ENCODE data around the gene CALCR.

The CALCR gene

GRCh38 chr7:93620864-93621263 is 46.3 kb upstream of the CALCR start:
- ChIA-PET POLR2A (interaction anchor here (1.3 kb wide), 1 partner anchor 269 kb away, joined by 5 read pairs; the partner anchor contains the start of gene TFPI2), CTCF (interaction anchor here (0.6 to 1.7 kb wide), 5 partner anchors 15 to 1622 kb away, joined by 3 to 5 read pairs (median 4); no protein-coding TSS in a partner anchor)
- H3K4me1 ChIP-seq (ENCODE audit: control insufficient read depth, insufficient read depth, low read length), result peaks cover 2% of the 10 kb centered on the region; the same call in 1 of the 2 replicates
- TF ChIP-seq TCF7L2 (IDR thresholded peaks at IDR 0.05; ENCODE audit: borderline replicate concordance, low read depth, low read length) (0 out of 2 replicates have a peak, but pooled peaks have one; percentile 31), KLF9 (tag by site-specific recombination; IDR thresholded peaks at IDR 0.05; ENCODE audit: low read depth) (no peak), ZXDB (tag by site-specific recombination; IDR thresholded peaks at IDR 0.05) (peak; percentile 18; the same call in 1 of the 2 replicates)
- no peak overlapping the region for H3K27ac ChIP-seq (ENCODE audit: extremely low read depth, low read depth, low read length)
- H3K9me3 ChIP-seq (ENCODE audit: control insufficient read depth, insufficient read depth, low read depth, low read length), result no peaks in the 10 kb centered on the region
- H3K36me3 ChIP-seq (ENCODE audit: control insufficient read depth in 2 of 2, insufficient read depth in 1 of 2, low read length in 2 of 2), result no peaks in the 10 kb centered on the region; a peak in 1 of 3 replicates
- H3K4me3 ChIP-seq (ENCODE audit: low read depth, low read length), result no peak overlapping the region

GRCh38 chr7:93620057-93620456 is 45.5 kb upstream of the CALCR start:
- ChIA-PET POLR2A (no interaction called here), CTCF (interaction anchor here (0.7 to 1.7 kb wide), 2 partner anchors 10 to 69 kb away, joined by 3 to 5 read pairs; no protein-coding TSS in a partner anchor)
- Histone ChIP-seq H3K9me3 (ENCODE audit: control insufficient read depth, insufficient read depth, low read depth, low read length) (no peaks in the 10 kb centered on the region), H3K4me3 (ENCODE audit: low read depth, low read length) (no peak overlapping the region), H3K36me3 (ENCODE audit: control insufficient read depth in 2 of 2, insufficient read depth in 1 of 2, low read length in 2 of 2) (no peaks in the 10 kb centered on the region), H3K27ac (ENCODE audit: extremely low read depth, low read depth, low read length) (no peak overlapping the region), H3K4me1 (ENCODE audit: control insufficient read depth, insufficient read depth, low read length) (peaks cover 2% of the 10 kb centered on the region; the same call in 1 of the 2 replicates)
- TF ChIP-seq ZNF747 (tag by site-specific recombination; IDR thresholded peaks at IDR 0.05), result no peak
- TF ChIP-seq SCRT1 (tag by site-specific recombination; IDR thresholded peaks at IDR 0.05; ENCODE audit: borderline replicate concordance), result no peak

- Histone ChIP-seq H3K4me1 (ENCODE audit: control insufficient read depth, insufficient read depth, low read length) (no peaks in the 10 kb centered on the region), H3K36me3 (ENCODE audit: control insufficient read depth in 2 of 2, insufficient read depth in 1 of 2, low read length in 2 of 2) (peaks cover 0 to 31% of the 10 kb centered on the region in 2 experiments; a peak in 1 of 3 replicates), H3K9me3 (ENCODE audit: control insufficient read depth, insufficient read depth, low read depth, low read length) (no peaks in the 10 kb centered on the region), H3K4me3 (ENCODE audit: low read depth, low read length) (no peak overlapping the region), H3K27ac (ENCODE audit: extremely low read depth, low read depth, low read length) (no peak overlapping the region)
- ChIA-PET POLR2A (no interaction called here), CTCF (interaction anchor here (0.6 to 1.5 kb wide), 6 partner anchors 11 to 486 kb away, joined by 3 to 6 read pairs (median 4); no protein-coding TSS in a partner anchor)
- no peak for TF ChIP-seq ZNF138 (tag by site-specific recombination; IDR thresholded peaks at IDR 0.05; ENCODE audit: borderline replicate concordance)
- peak; percentile 53 for TF ChIP-seq ZNF654 (tag by site-specific recombination; IDR thresholded peaks at IDR 0.05; ENCODE audit: low read depth)
- 0 out of 2 replicates have a peak, but pooled peaks have one; percentile 24 for TF ChIP-seq ZNF629 (tag by site-specific recombination; IDR thresholded peaks at IDR 0.05)
Observed at GRCh38 chr7:93601363-93601762, 26.8 kb upstream of the CALCR start.

GRCh38 chr7:93594250-93594649 is 19.7 kb upstream of the CALCR start:
- CTCF ChIA-PET, result no interaction called here
- Histone ChIP-seq H3K9me3 (ENCODE audit: control insufficient read depth, insufficient read depth, low read depth, low read length) (no peaks in the 10 kb centered on the region), H3K36me3 (ENCODE audit: control insufficient read depth in 2 of 2, insufficient read depth in 1 of 2, low read length in 2 of 2) (no peaks in the 10 kb centered on the region), H3K4me1 (ENCODE audit: control insufficient read depth, insufficient read depth, low read length) (no peaks in the 10 kb centered on the region), H3K27ac (ENCODE audit: extremely low read depth, low read depth, low read length) (no peak overlapping the region), H3K4me3 (ENCODE audit: low read depth, low read length) (no peak overlapping the region)
- TF ChIP-seq ZFHX2 (tag by site-specific recombination; conservative IDR thresholded peaks at IDR 0.05) (no peak), ZNF624 (tag by site-specific recombination; IDR thresholded peaks at IDR 0.05) (no peak), HOXC10 (CRISPR knock-in tag; IDR thresholded peaks at IDR 0.05) (no peak), ZNF629 (tag by site-specific recombination; IDR thresholded peaks at IDR 0.05) (no peak), ZNF114 (tag by site-specific recombination; IDR thresholded peaks at IDR 0.05) (no peak), ZNF580 (tag by site-specific recombination; IDR thresholded peaks at IDR 0.05) (no peak), ZFP37 (tag by site-specific recombination; IDR thresholded peaks at IDR 0.05) (no peak)
- POLR2A ChIA-PET, result no interaction called here

- H3K4me1 ChIP-seq (ENCODE audit: control insufficient read depth, insufficient read depth, low read length), result no peaks in the 10 kb centered on the region
- ChIA-PET CTCF (interaction anchor here (1.4 kb wide), 2 partner anchors 29 to 42 kb away, joined by 3 to 4 read pairs; no protein-coding TSS in a partner anchor), POLR2A (no interaction called here)
- H3K9me3 ChIP-seq (ENCODE audit: control insufficient read depth, insufficient read depth, low read depth, low read length), result no peaks in the 10 kb centered on the region
- no peaks in the 10 kb centered on the region for H3K36me3 ChIP-seq (ENCODE audit: control insufficient read depth in 2 of 2, insufficient read depth in 1 of 2, low read length in 2 of 2)
- TF ChIP-seq ZFHX2 (tag by site-specific recombination; conservative IDR thresholded peaks at IDR 0.05) (no peak), SCRT2 (tag by site-specific recombination; IDR thresholded peaks at IDR 0.05) (no peak), ZBTB26 (tag by site-specific recombination; optimal IDR thresholded peaks at IDR 0.05) (no peak), ZNF391 (tag by site-specific recombination; IDR thresholded peaks at IDR 0.05; ENCODE audit: borderline replicate concordance, low read depth) (no peak), ZNF664 (tag by site-specific recombination; IDR thresholded peaks at IDR 0.05) (no peak), ZXDB (tag by site-specific recombination; IDR thresholded peaks at IDR 0.05) (no peak), ZNF140 (tag by site-specific recombination; IDR thresholded peaks at IDR 0.05) (no peak), ZNF76 (tag by site-specific recombination; IDR thresholded peaks at IDR 0.05; ENCODE audit: borderline replicate concordance, low read depth) (no peak)
- no peak overlapping the region for H3K4me3 ChIP-seq (ENCODE audit: low read depth, low read length)
- peak overlapping the region; percentile 83; the same call in 1 of the 2 replicates for H3K27ac ChIP-seq (ENCODE audit: extremely low read depth, low read depth, low read length)
Observed at GRCh38 chr7:93592588-93593266, 18.2 kb upstream of the CALCR start.

Data from HEK293 (cell line).